Frontal cortex (tissue), 4 donors: ENCODE measurements around the gene ARFGEF3. TPM values are rescaled to one million over a fixed set of nuclear protein-coding genes. Genes with fewer than 3 reads are reported as not detected.
A peak's percentile ranks its signal among the peaks of the same experiment; 100 is the strongest.
"Not testable (repeated sequence)": the region's sequence is repeated elsewhere in the genome, so short reads cannot be mapped to it uniquely, and the experiment has no call there.

Source experiments
- DNase-seq, 2 donors: peaks; one replicate each; pipeline ENCODE4 v3.0.0; 2012; ENCODE audit warnings: low spot score in 2 of 2
- FAIRE-seq: peaks from 2 replicates; lab custom pipeline; 2012; peaks lifted over from hg19 to GRCh38; lab: Jason Lieb, UNC
- total RNA-seq: library from RNA; depleted of rRNA; stranded (reverse); fragments of >200 nt; gene quantifications from one replicate; pipeline ENCODE4 v1.2.3, GENCODE V29; 2014
- donor health status: control.
- donor health status: control.
- donor health status: control.

Gene ARFGEF3, protein sequence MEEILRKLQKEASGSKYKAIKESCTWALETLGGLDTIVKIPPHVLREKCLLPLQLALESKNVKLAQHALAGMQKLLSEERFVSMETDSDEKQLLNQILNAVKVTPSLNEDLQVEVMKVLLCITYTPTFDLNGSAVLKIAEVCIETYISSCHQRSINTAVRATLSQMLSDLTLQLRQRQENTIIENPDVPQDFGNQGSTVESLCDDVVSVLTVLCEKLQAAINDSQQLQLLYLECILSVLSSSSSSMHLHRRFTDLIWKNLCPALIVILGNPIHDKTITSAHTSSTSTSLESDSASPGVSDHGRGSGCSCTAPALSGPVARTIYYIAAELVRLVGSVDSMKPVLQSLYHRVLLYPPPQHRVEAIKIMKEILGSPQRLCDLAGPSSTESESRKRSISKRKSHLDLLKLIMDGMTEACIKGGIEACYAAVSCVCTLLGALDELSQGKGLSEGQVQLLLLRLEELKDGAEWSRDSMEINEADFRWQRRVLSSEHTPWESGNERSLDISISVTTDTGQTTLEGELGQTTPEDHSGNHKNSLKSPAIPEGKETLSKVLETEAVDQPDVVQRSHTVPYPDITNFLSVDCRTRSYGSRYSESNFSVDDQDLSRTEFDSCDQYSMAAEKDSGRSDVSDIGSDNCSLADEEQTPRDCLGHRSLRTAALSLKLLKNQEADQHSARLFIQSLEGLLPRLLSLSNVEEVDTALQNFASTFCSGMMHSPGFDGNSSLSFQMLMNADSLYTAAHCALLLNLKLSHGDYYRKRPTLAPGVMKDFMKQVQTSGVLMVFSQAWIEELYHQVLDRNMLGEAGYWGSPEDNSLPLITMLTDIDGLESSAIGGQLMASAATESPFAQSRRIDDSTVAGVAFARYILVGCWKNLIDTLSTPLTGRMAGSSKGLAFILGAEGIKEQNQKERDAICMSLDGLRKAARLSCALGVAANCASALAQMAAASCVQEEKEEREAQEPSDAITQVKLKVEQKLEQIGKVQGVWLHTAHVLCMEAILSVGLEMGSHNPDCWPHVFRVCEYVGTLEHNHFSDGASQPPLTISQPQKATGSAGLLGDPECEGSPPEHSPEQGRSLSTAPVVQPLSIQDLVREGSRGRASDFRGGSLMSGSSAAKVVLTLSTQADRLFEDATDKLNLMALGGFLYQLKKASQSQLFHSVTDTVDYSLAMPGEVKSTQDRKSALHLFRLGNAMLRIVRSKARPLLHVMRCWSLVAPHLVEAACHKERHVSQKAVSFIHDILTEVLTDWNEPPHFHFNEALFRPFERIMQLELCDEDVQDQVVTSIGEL (N-terminal part only)
- total RNA-seq: 37.1 TPM

DNA sequence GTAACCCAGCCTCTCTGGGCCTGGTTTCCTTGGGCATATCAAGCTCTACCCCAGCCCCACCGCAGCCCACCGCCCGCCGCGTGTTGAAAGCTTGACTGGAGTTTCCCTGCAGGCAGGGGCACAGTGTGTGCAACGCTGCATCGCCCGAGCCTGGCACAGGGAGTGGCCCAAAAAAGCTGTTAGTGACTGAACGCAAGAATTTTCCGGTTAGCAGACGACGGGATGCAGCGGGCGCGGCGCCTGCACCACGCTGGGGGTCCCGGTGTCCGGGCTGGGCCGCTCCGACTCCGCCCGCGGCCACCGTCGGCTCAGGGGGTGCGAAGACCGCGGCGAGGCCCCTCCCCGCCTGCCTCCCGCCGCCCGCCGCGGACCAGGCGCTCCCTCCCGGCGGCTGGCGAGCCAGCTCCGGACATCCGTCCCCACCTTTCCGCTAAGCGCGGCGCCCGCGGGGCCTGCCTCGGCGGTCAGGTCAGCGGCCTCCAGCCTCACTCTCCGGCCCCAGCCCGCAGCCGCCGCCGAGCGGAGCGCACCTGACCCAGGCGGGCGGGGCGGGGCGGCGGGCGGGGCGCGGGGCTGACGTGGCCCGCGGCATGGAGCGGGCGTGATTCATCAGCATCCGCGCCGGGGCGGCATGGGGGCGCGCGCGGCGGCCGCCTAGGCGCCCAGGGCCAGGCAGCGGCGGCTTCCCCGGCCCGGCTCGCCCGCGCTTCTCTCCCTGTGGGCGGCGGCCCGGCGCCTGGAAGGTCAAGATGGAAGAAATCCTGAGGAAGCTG, at the start of gene ARFGEF3:
ARFGEF3 (plus strand) TSS at position 602 of the 773 bp plus-strand sequence; CDS start at position 750, 148 bp downstream.
- FAIRE-seq: no peak
- DNase-seq: peak; percentile 82 to 87

DNA sequence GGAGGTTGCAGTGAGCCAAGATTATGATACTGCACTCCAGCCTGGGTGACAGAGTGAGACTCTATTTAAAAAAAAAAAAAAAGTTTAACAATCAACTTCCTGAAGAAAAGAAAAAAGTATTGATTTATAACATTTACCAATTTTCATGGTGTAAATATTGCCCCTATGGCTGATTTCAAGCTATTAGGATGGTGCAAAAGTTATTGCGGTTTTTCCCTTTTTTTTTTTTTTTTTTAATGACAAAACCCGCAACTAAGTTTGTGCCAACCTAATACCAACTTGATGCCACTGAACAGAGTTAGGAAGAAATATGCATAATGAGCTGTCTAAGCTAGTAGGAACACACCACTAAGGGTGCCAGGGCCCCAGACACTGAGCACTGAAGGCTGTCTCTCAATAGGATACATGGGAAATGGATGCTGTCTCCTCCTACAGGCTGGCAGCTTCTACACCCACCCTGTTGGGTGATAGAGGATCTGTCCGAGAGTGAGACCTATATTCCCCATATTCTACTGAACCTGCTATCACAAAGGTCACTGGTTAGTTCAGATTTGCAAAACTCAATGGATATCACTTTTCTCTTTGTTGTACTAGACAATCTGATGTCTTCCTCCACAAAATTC, 48.0 kb upstream of the ARFGEF3 start:
- FAIRE-seq: no peak
- no peak for DNase-seq

DNA sequence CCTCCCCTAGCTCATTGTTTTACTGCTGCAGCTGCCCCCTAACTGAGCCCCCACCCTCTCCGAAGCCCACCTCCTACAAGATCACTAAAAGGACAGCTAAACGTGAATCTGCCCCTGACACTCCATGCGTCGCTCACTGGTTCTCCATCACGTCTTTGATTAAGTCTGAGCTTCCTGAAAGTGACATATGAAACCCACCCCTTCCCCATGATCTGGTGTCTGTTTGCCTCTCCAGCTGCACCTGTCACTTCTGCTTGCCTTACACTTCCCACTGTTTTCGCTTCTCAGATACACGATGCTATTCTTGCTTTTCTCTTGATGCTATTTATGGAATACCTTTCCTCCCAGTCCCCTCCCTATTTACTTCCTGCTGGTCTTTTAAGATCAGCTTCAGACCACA, 46.5 kb upstream of the ARFGEF3 start:
- FAIRE-seq (no peak), DNase-seq (no peak)

DNA sequence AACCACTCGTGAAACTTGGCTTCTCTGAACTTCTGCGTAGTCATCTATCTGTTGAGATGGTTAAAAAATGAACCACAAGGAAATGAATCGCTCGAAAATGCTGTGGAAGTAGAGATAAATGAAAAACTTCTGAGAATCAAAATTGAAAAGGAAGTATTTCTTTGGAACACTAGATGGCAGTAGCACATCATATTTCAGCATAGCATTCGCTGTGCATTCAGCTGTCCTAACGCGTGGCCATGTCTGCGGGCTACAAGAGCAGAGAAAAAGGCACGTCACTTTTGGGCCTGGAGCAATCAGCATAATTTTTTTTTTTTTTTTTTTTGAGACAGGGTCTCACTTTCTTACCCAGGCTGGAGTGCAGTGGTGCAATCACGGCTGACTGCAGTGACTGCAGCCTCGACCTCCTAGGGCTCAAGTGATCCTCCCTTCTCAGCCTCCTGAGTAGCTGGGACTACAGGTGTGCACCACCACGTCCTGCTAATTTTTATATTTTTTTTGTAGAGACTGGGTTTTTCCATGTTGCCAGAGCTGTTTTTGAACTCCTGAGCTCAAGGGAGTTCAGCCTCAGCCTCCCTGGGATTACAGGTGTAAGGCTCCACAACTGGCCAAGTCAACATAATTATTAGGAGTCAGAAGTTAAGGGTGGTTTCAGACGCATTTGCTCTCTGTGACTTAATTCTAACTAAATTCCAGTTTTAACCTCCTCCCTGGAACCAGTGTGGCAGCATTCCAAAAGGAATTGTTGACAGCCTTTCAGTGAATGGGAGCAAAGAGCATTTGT, 45.7 kb upstream of the ARFGEF3 start:
- DNase-seq (peak; percentile 42 to 48), FAIRE-seq (peak; percentile 66)

DNA sequence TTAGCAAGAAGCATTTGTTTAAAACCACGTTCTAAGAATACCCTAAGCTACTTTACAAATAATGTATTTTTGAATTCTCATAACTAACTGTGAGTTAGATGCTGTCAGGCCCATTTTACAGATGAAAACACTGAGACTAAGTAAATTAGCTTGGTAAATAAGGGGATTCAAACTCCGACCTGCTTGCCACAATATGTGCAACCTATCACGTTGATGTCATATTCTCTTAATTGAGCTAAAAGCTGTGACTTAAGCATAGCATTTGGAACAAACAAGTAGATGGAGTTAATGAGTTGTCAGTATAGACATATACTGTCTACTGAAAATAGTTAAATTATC, 45.1 kb upstream of the ARFGEF3 start:
- DNase-seq (no peak), FAIRE-seq (no peak)

DNA sequence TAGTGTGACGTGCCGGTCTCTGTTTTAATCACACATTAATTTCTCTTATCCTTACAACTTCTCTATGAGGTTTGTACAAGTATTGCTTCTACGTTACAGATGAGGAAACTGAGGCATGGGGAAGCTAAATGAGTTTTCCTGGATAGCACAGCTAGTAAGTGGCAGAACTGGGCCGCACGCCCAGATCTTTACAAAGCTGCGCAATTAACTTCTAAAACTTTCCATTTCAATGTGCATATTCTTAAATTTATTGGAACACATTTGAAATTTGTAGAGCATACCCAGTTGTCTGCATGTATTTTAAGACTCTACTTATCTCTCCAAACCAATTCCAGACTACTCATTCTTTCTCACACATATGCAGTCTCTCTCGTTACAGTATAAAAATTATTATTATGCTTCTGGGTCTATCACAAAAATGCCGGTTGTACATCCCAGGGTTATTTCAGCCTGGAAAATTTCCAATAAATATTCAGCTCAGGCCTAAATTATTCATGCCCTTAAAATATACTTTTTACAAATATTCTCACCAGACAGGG, 44.3 kb upstream of the ARFGEF3 start:
- FAIRE-seq: no peak

DNA sequence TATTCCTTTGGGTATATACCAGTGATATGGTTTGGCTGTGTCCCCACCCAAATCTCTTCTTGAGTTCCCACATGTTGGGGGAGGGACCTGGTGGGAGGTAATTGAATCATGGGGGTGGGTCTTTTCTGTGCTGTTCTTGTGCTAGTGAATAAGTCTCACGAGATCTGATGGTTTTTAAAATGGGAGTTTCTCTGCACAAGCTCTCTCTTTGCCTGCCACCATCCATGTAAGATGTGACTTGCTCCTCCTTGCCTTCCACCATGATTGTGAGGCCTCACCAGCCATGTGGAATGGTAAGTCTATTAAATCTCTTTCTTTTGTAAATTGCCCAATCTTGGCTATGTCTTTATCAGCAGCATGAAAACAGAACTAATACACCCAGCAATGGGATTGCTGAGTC, 42.5 kb upstream of the ARFGEF3 start:
- DNase-seq, FAIRE-seq: not testable (repeated sequence)

More for the DNA sequence above, 44.3 kb upstream of the ARFGEF3 start:
- DNase-seq: no peak

DNA sequence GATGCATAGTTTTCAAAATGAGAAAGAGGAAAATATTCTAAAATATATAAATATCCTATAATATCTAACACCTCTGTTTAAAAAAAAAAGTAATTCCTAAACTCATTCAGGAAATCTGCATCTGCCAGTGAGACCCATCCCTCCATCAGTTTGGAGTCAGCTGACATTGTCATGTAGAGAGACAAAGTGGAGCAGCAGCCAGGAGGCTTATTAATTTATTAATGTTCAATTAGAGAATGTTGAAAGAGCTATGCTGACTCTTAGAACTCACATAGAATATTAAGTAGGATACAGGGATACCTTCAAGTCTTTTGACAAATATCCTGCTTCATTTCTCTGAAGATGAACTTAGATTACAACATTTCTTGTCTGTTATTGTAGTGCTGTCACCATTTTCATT, 41.8 kb upstream of the ARFGEF3 start:
- FAIRE-seq (no peak), DNase-seq (no peak)

DNA sequence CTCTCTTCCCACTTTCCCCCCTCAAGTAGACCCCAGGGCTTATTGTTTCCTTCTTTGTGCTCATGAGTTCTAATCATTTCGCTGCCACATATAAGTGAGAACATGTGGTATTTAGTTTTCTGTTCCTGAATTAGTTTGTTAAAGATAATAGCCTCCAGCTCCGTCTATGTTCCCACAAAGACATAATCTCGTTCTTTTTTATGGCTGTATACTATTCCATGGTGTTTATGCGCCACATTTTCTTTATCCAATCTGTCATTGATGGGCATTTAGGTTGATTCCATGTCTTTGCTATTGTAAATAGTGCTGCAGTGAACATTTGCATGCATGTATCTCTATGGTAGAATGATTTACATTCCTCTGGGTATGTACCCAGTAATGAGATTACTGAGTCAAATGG, 37.6 kb upstream of the ARFGEF3 start:
- DNase-seq (no peak), FAIRE-seq (no peak)

DNA sequence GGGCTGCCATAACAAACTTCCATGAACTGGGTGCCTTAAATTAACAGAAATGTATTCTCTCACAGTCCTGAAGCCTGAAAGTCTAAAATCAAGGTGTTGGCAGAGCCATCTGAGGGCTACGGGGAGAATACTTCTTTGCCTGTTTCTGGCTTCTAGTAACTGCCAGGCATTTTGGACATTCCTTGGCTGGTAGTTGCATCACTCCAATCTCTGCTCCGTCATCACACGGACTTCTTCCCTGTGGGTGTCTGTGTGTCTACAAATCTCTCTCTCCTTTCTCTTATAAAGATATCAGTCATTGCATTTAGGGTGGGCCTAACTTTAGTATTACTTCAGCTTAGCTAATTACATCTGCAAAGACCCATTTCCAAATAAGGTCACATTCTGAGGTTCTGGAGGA, 33.6 kb upstream of the ARFGEF3 start:
- FAIRE-seq: no peak

DNA sequence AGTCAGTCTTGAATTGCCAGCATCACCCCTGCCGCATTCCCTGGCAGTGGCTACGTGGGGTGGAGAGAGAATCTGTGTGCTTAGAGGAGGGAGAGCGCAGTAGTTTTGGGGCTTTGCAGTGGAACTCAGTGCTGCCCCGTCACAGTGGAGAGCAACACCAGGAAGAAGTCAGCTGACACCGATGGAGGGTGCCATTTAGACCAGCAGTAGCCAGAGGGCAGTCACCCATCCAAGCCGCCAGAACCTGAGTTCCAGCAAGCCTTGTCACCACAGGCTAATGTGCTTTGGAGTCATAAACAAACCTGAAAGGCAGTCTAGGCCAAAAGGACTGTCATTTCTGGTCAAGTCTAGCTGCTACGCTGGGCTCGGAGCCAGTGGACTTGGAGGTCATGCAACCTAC, 32.5 kb upstream of the ARFGEF3 start:
- FAIRE-seq: no peak

More for the DNA sequence above, 33.6 kb upstream of the ARFGEF3 start:
- no peak for DNase-seq

DNA sequence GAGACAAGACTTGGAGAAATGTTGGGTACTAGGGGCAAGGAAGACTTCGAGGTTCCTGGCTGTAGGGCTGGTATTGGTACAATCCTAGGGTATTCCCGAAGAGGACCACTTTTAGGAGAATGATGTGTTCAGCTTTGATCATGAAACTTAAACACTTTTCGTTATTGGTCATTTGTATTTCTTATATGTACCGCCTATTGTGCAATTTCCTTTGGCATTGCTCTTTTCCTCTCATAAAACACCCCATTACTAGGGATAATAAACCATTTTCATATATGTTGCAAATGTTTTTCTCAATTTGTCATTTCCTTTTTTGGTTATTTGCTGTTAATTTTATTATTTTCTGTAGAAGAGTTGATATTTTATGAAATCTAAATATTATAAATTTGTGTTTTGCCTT, 18.9 kb upstream of the ARFGEF3 start:
- FAIRE-seq: no peak
- no peak for DNase-seq

More for the DNA sequence above, 32.5 kb upstream of the ARFGEF3 start:
- DNase-seq: no peak

DNA sequence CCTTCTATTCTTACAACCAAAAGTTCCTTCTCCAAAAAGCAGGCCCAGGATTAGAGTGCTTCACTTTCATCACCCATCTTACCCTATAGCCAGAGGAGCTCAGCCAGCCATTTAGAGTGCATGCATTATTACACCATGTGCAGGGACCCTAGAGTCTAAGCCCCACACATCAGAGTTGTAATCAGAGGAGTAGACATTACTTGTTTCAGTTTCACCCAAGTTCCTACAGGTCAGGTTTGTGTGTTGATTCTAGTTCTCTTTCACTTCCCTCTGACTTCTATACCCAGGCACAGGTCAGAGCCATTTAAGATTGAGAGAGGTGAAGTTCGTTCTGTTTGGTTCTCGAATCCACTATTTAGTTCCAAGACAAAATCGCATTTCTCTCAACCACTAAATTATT, 16.3 kb upstream of the ARFGEF3 start:
- FAIRE-seq (no peak), DNase-seq (no peak)

DNA sequence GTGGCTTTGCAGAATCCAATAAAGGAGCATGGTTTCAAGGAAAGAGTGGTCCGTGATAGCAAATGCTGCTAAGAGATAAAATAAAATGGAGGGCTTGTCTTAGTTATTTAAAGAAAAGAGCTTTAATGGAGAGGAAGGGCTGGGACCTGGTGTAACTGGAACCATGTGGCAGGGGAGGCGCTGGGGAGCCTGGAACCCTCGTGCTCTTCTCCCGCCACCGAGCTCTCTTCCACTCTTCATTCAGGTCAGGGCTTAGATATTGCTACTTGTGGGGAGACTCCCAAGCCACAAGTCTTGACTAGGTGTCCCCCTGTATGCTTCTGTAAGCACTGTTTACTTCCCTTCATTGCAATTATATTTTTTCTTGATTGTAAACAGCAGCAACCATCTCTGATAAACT, 15.2 kb upstream of the ARFGEF3 start:
- FAIRE-seq (no peak), DNase-seq (no peak)

DNA sequence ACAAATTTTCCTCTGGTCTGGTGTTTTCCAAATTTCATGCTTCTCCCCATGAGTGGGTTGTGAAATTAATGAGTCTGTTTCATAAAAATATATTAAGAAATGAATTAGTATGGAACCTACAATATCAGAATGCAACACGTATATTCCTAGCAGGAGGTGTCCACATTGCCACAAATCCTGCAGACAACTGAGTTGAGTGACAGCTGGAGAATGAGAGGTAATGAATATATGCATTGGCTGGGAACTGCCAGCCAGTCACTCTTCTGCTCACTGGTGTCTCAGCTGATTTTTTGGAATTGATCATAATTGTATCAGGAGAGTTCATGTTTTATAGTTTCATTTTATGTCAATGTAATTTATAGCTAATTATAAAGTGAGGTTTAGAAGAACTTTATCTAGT, 6.3 kb upstream of the ARFGEF3 start:
- DNase-seq (no peak), FAIRE-seq (no peak)

DNA sequence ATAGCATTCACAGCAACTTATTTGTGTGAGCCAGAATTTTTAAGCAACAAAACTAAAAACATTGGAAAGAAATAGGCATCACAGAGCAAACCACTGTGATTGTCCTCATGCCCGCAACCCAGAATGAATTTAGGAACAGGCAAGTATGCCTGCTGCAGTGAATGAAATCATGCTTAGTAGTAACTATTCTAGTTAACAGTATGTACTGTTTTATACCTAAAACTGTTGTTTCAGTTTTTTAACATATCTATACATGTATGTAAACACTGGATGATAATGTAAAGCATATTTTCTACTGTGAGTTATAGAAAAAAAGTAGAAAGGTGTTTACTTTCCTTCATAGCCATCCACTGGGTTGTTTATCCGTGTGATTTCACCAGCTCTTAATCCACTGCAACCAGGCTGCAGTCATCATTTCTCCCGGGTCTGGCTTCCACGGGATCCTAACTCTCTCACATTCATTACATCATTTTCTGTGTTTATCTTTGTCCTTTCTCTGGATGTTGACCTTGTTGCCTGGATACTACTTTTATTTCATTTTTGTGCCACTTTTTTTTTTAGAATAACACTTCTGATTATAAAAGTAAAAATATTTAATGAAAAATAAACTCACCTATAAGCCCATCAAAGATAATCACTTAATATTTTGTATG, 3.6 kb upstream of the ARFGEF3 start:
- DNase-seq (no peak), FAIRE-seq (no peak)

DNA sequence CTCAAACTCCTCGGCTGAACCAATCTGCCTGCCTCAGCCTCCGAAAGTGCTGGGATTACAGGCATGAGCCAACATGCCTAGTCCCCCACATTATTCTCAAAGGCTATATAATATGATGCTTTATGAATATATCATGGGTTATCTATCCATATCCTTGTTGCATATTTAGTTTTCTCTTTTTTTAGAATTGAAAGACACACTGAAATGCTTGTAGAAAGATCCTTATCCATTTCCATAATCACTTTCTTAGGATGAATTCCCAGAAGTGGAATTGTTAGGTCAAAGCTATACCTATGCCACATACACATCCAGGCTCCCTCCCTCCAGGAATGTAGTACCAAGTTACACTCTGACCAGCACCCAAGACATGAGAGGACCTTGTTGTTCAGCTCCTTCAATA, 2.5 kb upstream of the ARFGEF3 start:
- FAIRE-seq: no peak
- no peak for DNase-seq
